Measurements from ENCODE around the gene MCF2L2. TPM values are rescaled to one million over a fixed set of nuclear protein-coding genes. Genes with fewer than 3 reads are reported as not detected.
"Not testable (repeated sequence)": the region's sequence is repeated elsewhere in the genome, so short reads cannot be mapped to it uniquely, and the experiment has no call there.

The MCF2L2 gene
- total RNA-seq, 1 donor from 2014 or later = 18.1 TPM

DNA sequence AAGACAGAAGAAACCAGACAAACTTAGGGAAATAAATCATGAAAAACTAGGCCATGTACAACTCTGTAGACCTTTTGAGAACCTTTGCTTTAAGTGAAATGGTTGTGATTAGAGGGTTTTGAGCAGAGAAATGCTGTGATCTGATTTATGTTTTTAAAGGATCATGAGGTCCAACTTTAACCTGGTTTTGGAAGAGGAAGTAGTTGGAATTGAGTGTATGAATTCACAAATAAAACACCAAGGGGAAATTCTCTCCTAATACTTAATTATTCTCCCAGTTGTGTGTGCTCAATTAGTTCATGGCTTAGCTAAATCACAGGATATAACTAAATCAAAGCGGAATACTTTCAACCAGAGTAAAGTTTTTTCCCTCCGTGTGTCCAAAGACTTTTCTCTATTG lies 45.5 kb upstream of the MCF2L2 start:
- Mint-ChIP-seq H3K4me3 (ENCODE audit: unreplicated experiment) (no peak overlapping the region), H3K27me3 (ENCODE audit: unreplicated experiment) (no peaks in the 10 kb centered on the region), H3K27ac (ENCODE audit: unreplicated experiment) (no peak overlapping the region), H3K36me3 (ENCODE audit: unreplicated experiment) (no peaks in the 10 kb centered on the region), H3K4me1 (ENCODE audit: low read depth, unreplicated experiment) (peaks cover 2% of the 10 kb centered on the region), H3K9me3 (ENCODE audit: unreplicated experiment) (no peaks in the 10 kb centered on the region)
- TF ChIP-seq CTCF (IDR thresholded peaks at IDR 0.05; ENCODE audit: partially characterized antibody, unreplicated experiment) = no peak
- no peak for DNase-seq

DNA sequence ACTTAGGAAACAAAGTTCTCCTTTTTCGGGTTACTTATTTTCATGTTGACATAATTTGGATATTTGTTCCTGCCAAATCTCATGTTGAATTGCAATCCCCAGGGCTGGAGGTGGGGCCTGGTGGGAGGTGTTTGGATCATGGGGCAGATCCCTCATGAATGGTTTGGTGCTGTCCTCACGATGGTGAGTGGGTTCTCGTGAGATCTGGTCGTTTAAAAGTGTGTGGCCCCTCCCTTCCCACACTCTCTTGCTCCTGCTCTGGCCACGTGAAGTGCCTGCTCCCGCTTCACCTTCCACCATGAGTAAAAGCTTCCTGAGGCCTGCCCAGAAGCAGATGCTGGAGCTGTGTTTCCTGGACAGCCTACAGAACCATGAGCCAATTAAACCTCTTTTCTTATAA lies 43.7 kb upstream of the MCF2L2 start:
- Mint-ChIP-seq H3K27me3 (ENCODE audit: unreplicated experiment) (no peaks in the 10 kb centered on the region), H3K27ac (ENCODE audit: unreplicated experiment) (no peak overlapping the region), H3K36me3 (ENCODE audit: unreplicated experiment) (no peaks in the 10 kb centered on the region), H3K4me3 (ENCODE audit: unreplicated experiment) (no peak overlapping the region), H3K9me3 (ENCODE audit: unreplicated experiment) (peaks cover 1% of the 10 kb centered on the region), H3K4me1 (ENCODE audit: low read depth, unreplicated experiment) (no peaks in the 10 kb centered on the region)
- no peak for TF ChIP-seq CTCF (IDR thresholded peaks at IDR 0.05; ENCODE audit: partially characterized antibody, unreplicated experiment)
- no peak for DNase-seq

DNA sequence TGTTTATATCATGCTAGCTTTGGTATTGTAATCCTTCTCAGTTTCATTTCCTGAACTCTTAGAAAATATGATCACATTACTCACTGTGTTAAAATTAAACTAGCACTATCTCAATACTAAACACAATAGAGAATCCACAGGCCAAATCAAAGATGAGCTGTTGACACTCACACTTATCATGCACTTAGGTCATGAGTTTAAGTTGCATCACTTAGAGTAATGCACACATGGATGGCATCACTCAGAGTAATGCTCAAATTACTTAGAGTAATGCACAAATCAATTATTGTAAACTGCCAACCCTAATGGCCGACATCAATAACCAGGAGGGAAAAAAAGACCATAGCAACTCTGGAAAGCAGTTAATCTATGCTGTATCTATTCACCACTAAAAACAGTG lies 40.0 kb upstream of the MCF2L2 start:
- no peaks in the 10 kb centered on the region for H3K27me3 Mint-ChIP-seq (ENCODE audit: unreplicated experiment)
- no peak for TF ChIP-seq CTCF (IDR thresholded peaks at IDR 0.05; ENCODE audit: partially characterized antibody, unreplicated experiment)
- H3K4me1 Mint-ChIP-seq (ENCODE audit: low read depth, unreplicated experiment) = peaks cover 2% of the 10 kb centered on the region
- H3K27ac Mint-ChIP-seq (ENCODE audit: unreplicated experiment) = peak overlapping the region; percentile 44
- H3K9me3 Mint-ChIP-seq (ENCODE audit: unreplicated experiment) = peaks cover 1% of the 10 kb centered on the region
- DNase-seq = no peak
- H3K36me3 Mint-ChIP-seq (ENCODE audit: unreplicated experiment) = no peaks in the 10 kb centered on the region
- H3K4me3 Mint-ChIP-seq (ENCODE audit: unreplicated experiment) = peak overlapping the region; percentile 37

DNA sequence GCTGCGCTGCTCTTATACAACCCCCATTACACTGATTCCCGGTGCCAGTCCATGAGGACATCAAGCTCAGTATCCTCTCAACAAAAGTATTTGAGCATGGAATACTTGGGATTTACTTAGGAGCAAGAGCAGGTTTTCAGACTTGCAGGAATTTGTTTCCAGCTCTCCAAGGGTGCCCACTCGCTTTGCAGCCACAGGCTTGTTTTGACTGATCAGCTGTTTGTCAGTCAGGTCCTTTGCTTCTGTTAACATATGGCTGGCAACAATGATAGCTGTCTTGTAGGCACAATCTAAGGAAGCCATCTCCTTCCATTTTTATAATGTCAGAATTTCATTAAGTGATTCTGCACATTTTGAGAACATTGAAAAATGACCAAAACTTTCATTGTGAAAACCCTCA lies 38.2 kb upstream of the MCF2L2 start:
- peak overlapping the region; percentile 55 for H3K27ac Mint-ChIP-seq (ENCODE audit: unreplicated experiment)
- H3K27me3 Mint-ChIP-seq (ENCODE audit: unreplicated experiment) = no peaks in the 10 kb centered on the region
- H3K4me1 Mint-ChIP-seq (ENCODE audit: low read depth, unreplicated experiment) = peaks cover 2% of the 10 kb centered on the region
- no peak overlapping the region for H3K4me3 Mint-ChIP-seq (ENCODE audit: unreplicated experiment)
- H3K9me3 Mint-ChIP-seq (ENCODE audit: unreplicated experiment) = peaks cover 1% of the 10 kb centered on the region
- H3K36me3 Mint-ChIP-seq (ENCODE audit: unreplicated experiment) = no peaks in the 10 kb centered on the region
- DNase-seq = no peak
- TF ChIP-seq CTCF (IDR thresholded peaks at IDR 0.05; ENCODE audit: partially characterized antibody, unreplicated experiment) = no peak

DNA sequence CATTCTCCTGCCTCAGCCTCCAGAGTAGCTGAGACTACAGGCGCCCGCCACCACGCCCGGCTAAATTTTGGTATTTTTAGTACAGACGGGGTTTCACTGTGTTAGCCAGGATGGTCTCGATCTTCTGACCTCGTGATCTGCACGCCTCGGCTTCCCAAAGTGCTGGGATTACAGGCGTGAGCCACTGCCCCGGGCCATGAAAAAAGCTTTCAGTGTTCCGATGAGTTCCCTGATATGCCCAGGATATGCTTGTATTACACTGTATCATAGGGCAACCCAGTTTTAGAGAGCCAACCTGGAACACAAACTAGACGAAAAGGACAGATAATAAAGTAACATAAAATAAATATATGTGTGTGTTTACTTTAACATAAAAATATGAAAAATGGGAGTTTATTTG lies 37.3 kb upstream of the MCF2L2 start:
- H3K9me3 Mint-ChIP-seq (ENCODE audit: unreplicated experiment); H3K4me3 Mint-ChIP-seq (ENCODE audit: unreplicated experiment); H3K27me3 Mint-ChIP-seq (ENCODE audit: unreplicated experiment); DNase-seq; H3K27ac Mint-ChIP-seq (ENCODE audit: unreplicated experiment); H3K36me3 Mint-ChIP-seq (ENCODE audit: unreplicated experiment); H3K4me1 Mint-ChIP-seq (ENCODE audit: low read depth, unreplicated experiment): not testable (repeated sequence)

DNA sequence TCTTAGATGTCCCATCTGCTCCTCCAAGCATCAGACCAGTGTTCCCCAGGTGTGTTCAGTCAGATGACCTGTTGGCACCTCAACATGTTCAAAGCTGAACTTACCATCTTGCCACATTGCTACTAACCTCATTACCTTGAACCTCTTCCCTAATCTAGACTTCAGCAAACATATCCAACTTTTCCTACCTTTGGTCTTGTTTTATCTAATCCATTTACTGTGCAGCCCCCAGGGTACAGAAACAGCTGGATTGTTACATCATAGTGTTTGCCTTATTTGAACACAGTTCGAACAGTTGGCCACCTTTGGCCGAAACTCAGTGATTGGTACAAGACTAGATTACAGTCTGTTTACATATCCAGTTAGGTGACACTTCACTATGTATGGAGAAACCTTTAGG lies 36.1 kb upstream of the MCF2L2 start:
- Mint-ChIP-seq H3K9me3 (ENCODE audit: unreplicated experiment) (peaks cover 1% of the 10 kb centered on the region), H3K27ac (ENCODE audit: unreplicated experiment) (no peak overlapping the region), H3K4me1 (ENCODE audit: low read depth, unreplicated experiment) (peaks cover 2% of the 10 kb centered on the region), H3K36me3 (ENCODE audit: unreplicated experiment) (peaks cover 8% of the 10 kb centered on the region), H3K27me3 (ENCODE audit: unreplicated experiment) (no peaks in the 10 kb centered on the region), H3K4me3 (ENCODE audit: unreplicated experiment) (no peak overlapping the region)
- no peak for DNase-seq
- no peak for TF ChIP-seq CTCF (IDR thresholded peaks at IDR 0.05; ENCODE audit: partially characterized antibody, unreplicated experiment)
